Glutamatergic neuron (in vitro differentiated cells): ENCODE measurements around the gene RAB31. TPM values are rescaled to one million over a fixed set of nuclear protein-coding genes. Genes with fewer than 3 reads are reported as not detected.

Experiments used
- DNase-seq: peaks from one replicate; pipeline ENCODE4 v3.0.0; 2022
- H3K27ac Mint-ChIP-seq: one replicate; pipeline ENCODE4 v1.8.0; 2020; ENCODE audit warnings: mild to moderate bottlenecking, mixed read lengths, inconsistent platforms; ENCODE audit not compliant: unreplicated experiment
- H3K27me3 Mint-ChIP-seq: one replicate; pipeline ENCODE4 v1.8.0; 2020; ENCODE audit warnings: mild to moderate bottlenecking, moderate library complexity, mixed read lengths, inconsistent platforms; ENCODE audit not compliant: unreplicated experiment
- H3K36me3 Mint-ChIP-seq: one replicate; pipeline ENCODE4 v1.8.0; 2020; ENCODE audit warnings: mild to moderate bottlenecking, mixed read lengths, inconsistent platforms; ENCODE audit not compliant: unreplicated experiment
- H3K4me1 Mint-ChIP-seq: one replicate; pipeline ENCODE4 v1.8.0; 2020; ENCODE audit warnings: mild to moderate bottlenecking, low read depth, mixed read lengths, inconsistent platforms; ENCODE audit not compliant: unreplicated experiment
- H3K4me3 Mint-ChIP-seq: one replicate; pipeline ENCODE4 v1.8.0; 2020; ENCODE audit warnings: mild to moderate bottlenecking, mixed read lengths, inconsistent platforms; ENCODE audit not compliant: unreplicated experiment
- H3K9me3 Mint-ChIP-seq: one replicate; pipeline ENCODE4 v1.8.0; 2020; ENCODE audit warnings: mild to moderate bottlenecking, moderate library complexity, mixed read lengths, inconsistent platforms; ENCODE audit not compliant: unreplicated experiment
- total RNA-seq: library from RNA; stranded (reverse); fragmentation: NEBNext Ultra II Directional; extraction: Animal tissue kit (Norgen Biotek cat#: 25700); gene quantifications from one replicate; pipeline ENCODE4 v1.2.1, GENCODE V29; 2021; ENCODE audit not compliant: unreplicated experiment
- TF ChIP-seq, protein P1 (sequence below): fragments of 200-600 bp; sonication (generic); IDR thresholded peaks from one replicate; pipeline ENCODE4 v1.5.0; 2021; ENCODE audit not compliant: partially characterized antibody, unreplicated experiment

The RAB31 gene
- total RNA-seq, 1 donor from 2014 or later = 4.1 TPM

DNA sequence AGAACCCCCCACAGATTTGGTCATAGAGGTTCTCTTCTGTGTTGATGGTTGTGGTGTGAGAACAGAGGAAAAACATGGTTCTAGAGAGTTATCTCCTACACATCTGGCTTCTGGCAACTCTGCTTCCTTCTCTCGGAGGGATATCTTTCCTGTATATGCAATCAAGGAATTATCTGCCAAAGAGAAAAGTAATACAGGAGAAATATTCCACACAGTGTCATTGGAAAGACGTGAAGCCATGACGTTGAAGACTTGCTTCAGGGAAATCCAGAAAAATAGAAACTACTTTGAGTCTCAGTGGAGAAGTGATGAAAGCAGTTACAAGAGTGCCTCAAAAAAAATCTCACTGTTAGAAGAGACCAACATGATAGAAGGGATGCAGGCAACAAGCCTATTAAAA lies 78.5 kb downstream of the RAB31 start:
- DNase-seq = no peak
- Mint-ChIP-seq H3K9me3 (no peaks in the 10 kb centered on the region), H3K27me3 (no peaks in the 10 kb centered on the region), H3K4me1 (no peaks in the 10 kb centered on the region), H3K4me3 (no peak overlapping the region), H3K36me3 (no peaks in the 10 kb centered on the region), H3K27ac (no peak overlapping the region)
- TF ChIP-seq, protein P1, sequence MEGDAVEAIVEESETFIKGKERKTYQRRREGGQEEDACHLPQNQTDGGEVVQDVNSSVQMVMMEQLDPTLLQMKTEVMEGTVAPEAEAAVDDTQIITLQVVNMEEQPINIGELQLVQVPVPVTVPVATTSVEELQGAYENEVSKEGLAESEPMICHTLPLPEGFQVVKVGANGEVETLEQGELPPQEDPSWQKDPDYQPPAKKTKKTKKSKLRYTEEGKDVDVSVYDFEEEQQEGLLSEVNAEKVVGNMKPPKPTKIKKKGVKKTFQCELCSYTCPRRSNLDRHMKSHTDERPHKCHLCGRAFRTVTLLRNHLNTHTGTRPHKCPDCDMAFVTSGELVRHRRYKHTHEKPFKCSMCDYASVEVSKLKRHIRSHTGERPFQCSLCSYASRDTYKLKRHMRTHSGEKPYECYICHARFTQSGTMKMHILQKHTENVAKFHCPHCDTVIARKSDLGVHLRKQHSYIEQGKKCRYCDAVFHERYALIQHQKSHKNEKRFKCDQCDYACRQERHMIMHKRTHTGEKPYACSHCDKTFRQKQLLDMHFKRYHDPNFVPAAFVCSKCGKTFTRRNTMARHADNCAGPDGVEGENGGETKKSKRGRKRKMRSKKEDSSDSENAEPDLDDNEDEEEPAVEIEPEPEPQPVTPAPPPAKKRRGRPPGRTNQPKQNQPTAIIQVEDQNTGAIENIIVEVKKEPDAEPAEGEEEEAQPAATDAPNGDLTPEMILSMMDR = no peak

- Mint-ChIP-seq H3K27me3 (no peaks in the 10 kb centered on the region), H3K36me3 (no peaks in the 10 kb centered on the region), H3K4me3 (no peak overlapping the region), H3K4me1 (no peaks in the 10 kb centered on the region), H3K9me3 (no peaks in the 10 kb centered on the region), H3K27ac (no peak overlapping the region)
- TF ChIP-seq, protein P1 = no peak
- DNase-seq = no peak
These were observed 78.9 kb downstream of the RAB31 start for GRCh38 chr18:9787036-9787435.

DNA sequence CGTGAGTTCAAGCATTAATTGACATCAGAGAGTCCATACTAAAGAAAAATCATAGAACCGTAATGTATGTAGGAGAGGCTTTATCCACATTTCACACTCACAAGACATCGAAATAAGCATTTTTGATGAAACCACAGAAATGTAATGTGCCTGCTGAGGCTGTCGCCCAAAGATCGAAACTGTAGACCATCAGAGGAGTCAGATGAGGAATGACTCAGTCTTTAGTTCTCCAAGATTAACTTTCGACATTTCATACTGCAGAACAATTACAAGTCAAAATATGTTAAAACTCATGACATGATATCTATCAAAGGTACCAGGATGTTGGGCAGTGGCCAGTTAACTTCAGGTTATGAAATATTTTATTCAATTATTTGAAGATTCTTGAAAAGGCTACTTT lies 79.6 kb downstream of the RAB31 start:
- TF ChIP-seq, protein P1 = no peak
- Mint-ChIP-seq H3K9me3 (no peaks in the 10 kb centered on the region), H3K4me3 (no peak overlapping the region), H3K27ac (no peak overlapping the region), H3K36me3 (no peaks in the 10 kb centered on the region), H3K27me3 (no peaks in the 10 kb centered on the region), H3K4me1 (no peaks in the 10 kb centered on the region)
- no peak for DNase-seq

DNA sequence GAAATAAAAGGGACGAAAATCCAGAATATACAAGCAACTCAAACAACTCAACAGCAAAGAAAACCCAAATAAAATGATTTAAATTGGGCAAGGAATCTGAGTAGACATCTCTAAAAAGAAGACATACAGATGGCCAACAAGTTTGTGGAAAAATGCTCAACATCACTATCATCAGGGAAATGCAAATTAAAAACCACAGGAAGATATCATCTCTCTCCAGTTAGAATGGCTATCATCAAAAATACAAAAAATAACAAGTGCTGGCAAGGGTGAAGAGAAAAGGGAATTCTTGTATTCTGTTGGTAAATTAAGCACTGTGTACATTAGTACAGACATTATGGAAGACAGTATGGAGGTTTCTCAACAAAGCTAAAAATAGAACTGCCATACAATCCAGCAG lies 80.0 kb downstream of the RAB31 start:
- DNase-seq = no peak
- no peak overlapping the region for H3K4me3 Mint-ChIP-seq
- H3K27me3 Mint-ChIP-seq = no peaks in the 10 kb centered on the region
- H3K27ac Mint-ChIP-seq = no peak overlapping the region
- no peaks in the 10 kb centered on the region for H3K9me3 Mint-ChIP-seq
- no peaks in the 10 kb centered on the region for H3K4me1 Mint-ChIP-seq
- H3K36me3 Mint-ChIP-seq = no peaks in the 10 kb centered on the region
- TF ChIP-seq, protein P1 = no peak

DNA sequence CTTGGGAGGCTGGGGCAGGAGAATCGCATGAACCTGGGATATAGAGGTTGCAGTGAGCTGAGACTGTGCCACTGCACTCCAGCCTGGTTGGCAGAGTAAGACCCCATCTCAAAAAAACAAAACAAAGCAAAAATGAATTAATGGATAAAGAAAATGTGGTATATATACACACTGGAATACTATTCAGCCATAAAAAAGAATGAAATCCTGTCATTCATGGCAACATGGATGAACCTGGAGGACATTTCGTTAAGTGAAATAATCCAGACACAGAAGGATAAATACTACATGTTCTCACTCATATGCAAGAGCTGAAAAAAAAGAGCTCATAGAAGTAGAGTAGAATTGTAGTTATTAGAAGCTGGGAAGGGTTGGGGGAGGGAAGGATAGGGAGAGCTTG lies 80.8 kb downstream of the RAB31 start:
- no peak overlapping the region for H3K4me3 Mint-ChIP-seq
- H3K4me1 Mint-ChIP-seq = no peaks in the 10 kb centered on the region
- TF ChIP-seq, protein P1 = no peak
- H3K27ac Mint-ChIP-seq = no peak overlapping the region
- H3K27me3 Mint-ChIP-seq = no peaks in the 10 kb centered on the region
- H3K9me3 Mint-ChIP-seq = no peaks in the 10 kb centered on the region
- no peaks in the 10 kb centered on the region for H3K36me3 Mint-ChIP-seq
- DNase-seq = no peak
